HG03095 (cell line): ENCODE results near the gene ORAI3.
A peak's percentile ranks its signal among the peaks of the same experiment; 100 is the strongest.

ENCODE experiments used
- ATAC-seq: cut with Tn5 transposase; IDR thresholded peaks from one replicate; pipeline ENCODE4 v1.9.1; 2021; ENCODE audit warnings: moderate library complexity; ENCODE audit not compliant: unreplicated experiment

The ORAI3 gene

GRCh38 chr16:30966033-30966619 is 17.3 kb downstream of the ORAI3 start:
- ATAC-seq, result no peak

GRCh38 chr16:30967795-30968194 is 18.9 kb downstream of the ORAI3 start:
- ATAC-seq, result no peak

GRCh38 chr16:30969246-30969842 is 20.5 kb downstream of the ORAI3 start:
- no peak for ATAC-seq

- ATAC-seq, result no peak
Measured at GRCh38 chr16:30971298-30971697, 22.4 kb downstream of the ORAI3 start.

GRCh38 chr16:30972872-30973271 is 24.0 kb downstream of the ORAI3 start:
- no peak for ATAC-seq

- no peak for ATAC-seq
Measured at GRCh38 chr16:30974348-30974747, 25.5 kb downstream of the ORAI3 start.

- ATAC-seq, result no peak
Measured at GRCh38 chr16:30976486-30976885, 27.6 kb downstream of the ORAI3 start.

GRCh38 chr16:30977502-30977901 is 28.6 kb downstream of the ORAI3 start:
- ATAC-seq, result no peak

- no peak for ATAC-seq
Measured at GRCh38 chr16:30979170-30980022, 30.5 kb downstream of the ORAI3 start.

- ATAC-seq, result no peak
Measured at GRCh38 chr16:30980023-30980371, 31.1 kb downstream of the ORAI3 start.

- ATAC-seq, result no peak
Measured at GRCh38 chr16:30980434-30980833, 31.6 kb downstream of the ORAI3 start.

GRCh38 chr16:30980959-30981358 is 32.1 kb downstream of the ORAI3 start:
- no peak for ATAC-seq

- no peak for ATAC-seq
Measured at GRCh38 chr16:30982548-30983288, 33.9 kb downstream of the ORAI3 start.

- ATAC-seq, result no peak
Measured at GRCh38 chr16:30983289-30983889, 34.5 kb downstream of the ORAI3 start.

GRCh38 chr16:30983898-30984610 is 35.2 kb downstream of the ORAI3 start:
- ATAC-seq, result no peak

GRCh38 chr16:30984669-30985400 is 36.0 kb downstream of the ORAI3 start, which contains the start of gene HSD3B7:
TSS of gene HSD3B7 (plus strand) at chr16:30985207. CDS start at chr16:30985659, 452 bp downstream.
- peak; percentile 51 for ATAC-seq

GRCh38 chr16:30985401-30986128 is 36.7 kb downstream of the ORAI3 start:
- ATAC-seq, result no peak

- ATAC-seq, result no peak
Measured at GRCh38 chr16:30986129-30986991, 37.5 kb downstream of the ORAI3 start.
